OCI-LY7 (cell line): ENCODE measurements around the gene ACVR1B.
"Not testable (repeated sequence)": the region's sequence is repeated elsewhere in the genome, so short reads cannot be mapped to it uniquely, and the experiment has no call there.

Experiments
- EZH2phosphoT487 ChIP-seq: fragments of 200-600 bp; sonication (generic); IDR thresholded peaks from 2 replicates; pipeline ENCODE4 v1.6.1; 2018; ENCODE audit warnings: low read depth, borderline replicate concordance, mild to moderate bottlenecking, mixed run types, antibody characterized with exemption, low read length, moderate library complexity, mixed read lengths
- TF ChIP-seq, protein P1 (sequence below): fragments of 200-600 bp; sonication (generic); conservative IDR thresholded peaks from 2 replicates; pipeline ENCODE4 v1.5.1; 2014; ENCODE audit warnings: mild to moderate bottlenecking, antibody characterized with exemption, low read length, moderate library complexity, mixed read lengths

DNA sequence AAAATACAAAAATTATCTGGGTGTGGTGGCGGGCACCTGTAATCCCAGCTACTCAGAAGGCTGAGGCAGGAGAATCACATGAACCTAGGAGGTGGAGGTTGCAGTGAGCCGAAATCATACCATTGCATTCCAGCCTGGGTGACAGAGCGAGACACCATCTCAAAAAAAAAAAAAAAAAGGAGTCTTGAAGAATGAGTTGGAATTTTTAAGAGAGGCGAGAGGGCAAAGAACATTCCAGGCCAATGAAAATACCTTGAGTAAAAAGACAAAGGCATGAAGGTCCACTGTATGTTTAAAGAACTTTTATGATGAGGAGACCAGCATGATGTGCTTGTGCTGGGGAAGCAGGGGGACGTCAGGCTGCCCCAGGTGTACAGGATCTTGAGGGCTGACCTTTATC is 27.8 kb downstream of the ACVR1B start:
- TF ChIP-seq, protein P1, sequence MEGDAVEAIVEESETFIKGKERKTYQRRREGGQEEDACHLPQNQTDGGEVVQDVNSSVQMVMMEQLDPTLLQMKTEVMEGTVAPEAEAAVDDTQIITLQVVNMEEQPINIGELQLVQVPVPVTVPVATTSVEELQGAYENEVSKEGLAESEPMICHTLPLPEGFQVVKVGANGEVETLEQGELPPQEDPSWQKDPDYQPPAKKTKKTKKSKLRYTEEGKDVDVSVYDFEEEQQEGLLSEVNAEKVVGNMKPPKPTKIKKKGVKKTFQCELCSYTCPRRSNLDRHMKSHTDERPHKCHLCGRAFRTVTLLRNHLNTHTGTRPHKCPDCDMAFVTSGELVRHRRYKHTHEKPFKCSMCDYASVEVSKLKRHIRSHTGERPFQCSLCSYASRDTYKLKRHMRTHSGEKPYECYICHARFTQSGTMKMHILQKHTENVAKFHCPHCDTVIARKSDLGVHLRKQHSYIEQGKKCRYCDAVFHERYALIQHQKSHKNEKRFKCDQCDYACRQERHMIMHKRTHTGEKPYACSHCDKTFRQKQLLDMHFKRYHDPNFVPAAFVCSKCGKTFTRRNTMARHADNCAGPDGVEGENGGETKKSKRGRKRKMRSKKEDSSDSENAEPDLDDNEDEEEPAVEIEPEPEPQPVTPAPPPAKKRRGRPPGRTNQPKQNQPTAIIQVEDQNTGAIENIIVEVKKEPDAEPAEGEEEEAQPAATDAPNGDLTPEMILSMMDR, result not testable (repeated sequence)
- TF ChIP-seq EZH2phosphoT487, result not testable (repeated sequence)
